ENCODE results near the gene RPL23. TPM values are rescaled to one million over a fixed set of nuclear protein-coding genes. Genes with fewer than 3 reads are reported as not detected.

RPL23 gene
- total and polyA plus RNA-seq, 8 donors: 89.8 to 3,359 (median 1,467) TPM

DNA sequence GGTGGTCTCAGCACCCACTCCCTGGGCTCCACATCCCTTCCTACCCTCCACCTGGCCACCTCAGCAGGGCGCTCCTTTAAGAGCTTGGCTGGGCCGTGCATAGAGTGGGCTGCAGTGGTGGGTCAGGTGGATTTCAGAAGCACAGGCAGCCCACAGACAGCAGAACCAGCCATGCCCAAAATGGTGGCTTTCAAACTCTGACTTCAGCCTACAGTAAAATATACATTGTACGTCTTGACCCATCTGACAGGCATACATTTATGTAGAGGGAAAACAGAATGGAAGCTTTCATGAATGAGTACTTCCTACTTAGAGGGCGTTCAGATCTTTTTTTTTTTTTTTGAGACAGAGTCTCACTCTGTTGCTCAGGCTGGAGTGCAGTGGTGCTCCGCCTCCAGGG, 45.9 kb upstream of the RPL23 start:
- Histone ChIP-seq H3K27me3 (no peaks in the 10 kb centered on the region), H3K4me3 (peak overlapping the region in 2 of 4 donors; percentile 15 to 24), H3K36me3 (peaks cover 18 to 94% (median 76%) of the 10 kb centered on the region in 4 donors), H3K4me1 (peaks cover 55 to 93% (median 75%) of the 10 kb centered on the region in 4 donors), H3K9me3 (no peaks in the 10 kb centered on the region), H3K27ac (peak overlapping the region; percentile 1 to 81 (median 76))
- WGBS, 5 donors: 78 to 93% (median 86%) methylated on average over 5 of the region's 5 CpGs
- DNase-seq: no peak
- intact Hi-C loops (cut with DNase I; ENCODE audit: low total_unique reads): no loop called here
- TF ChIP-seq EP300 (IDR thresholded peaks at IDR 0.05): no peak
- no peak for TF ChIP-seq POLR2A (IDR thresholded peaks at IDR 0.05)
- TF ChIP-seq POLR2AphosphoS5 (IDR thresholded peaks at IDR 0.05): no peak
- TF ChIP-seq, protein P1, sequence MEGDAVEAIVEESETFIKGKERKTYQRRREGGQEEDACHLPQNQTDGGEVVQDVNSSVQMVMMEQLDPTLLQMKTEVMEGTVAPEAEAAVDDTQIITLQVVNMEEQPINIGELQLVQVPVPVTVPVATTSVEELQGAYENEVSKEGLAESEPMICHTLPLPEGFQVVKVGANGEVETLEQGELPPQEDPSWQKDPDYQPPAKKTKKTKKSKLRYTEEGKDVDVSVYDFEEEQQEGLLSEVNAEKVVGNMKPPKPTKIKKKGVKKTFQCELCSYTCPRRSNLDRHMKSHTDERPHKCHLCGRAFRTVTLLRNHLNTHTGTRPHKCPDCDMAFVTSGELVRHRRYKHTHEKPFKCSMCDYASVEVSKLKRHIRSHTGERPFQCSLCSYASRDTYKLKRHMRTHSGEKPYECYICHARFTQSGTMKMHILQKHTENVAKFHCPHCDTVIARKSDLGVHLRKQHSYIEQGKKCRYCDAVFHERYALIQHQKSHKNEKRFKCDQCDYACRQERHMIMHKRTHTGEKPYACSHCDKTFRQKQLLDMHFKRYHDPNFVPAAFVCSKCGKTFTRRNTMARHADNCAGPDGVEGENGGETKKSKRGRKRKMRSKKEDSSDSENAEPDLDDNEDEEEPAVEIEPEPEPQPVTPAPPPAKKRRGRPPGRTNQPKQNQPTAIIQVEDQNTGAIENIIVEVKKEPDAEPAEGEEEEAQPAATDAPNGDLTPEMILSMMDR (IDR thresholded peaks at IDR 0.05): no peak

DNA sequence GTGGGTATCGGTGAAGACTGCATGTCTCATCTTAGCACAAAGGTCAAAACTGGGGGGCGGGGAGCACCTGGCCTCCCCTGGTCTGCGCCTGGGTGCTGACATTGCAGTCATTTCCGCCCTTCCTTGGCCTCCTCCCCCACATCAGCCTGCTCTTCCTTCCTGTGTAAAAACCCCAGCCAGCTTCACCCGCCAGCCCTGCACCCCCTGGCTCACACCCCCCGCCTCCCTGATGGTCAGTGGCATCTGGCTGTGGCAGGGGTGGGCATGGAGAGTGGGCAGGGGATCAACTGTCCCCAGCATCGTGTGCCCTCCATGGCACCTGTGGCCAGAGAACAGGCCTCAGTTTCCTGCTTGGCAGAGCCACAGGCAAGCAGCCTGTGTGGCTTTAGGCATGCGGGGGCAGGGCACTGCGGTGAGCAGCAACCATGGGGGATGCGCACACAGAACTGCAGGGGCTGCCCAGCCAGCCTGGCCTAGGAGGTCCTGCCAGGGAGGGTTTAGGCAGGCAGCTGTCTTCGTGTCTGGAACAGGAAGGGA, 45.4 kb upstream of the RPL23 start:
- TF ChIP-seq POLR2A (IDR thresholded peaks at IDR 0.05) (no peak), POLR2AphosphoS5 (IDR thresholded peaks at IDR 0.05) (no peak), EP300 (IDR thresholded peaks at IDR 0.05) (no peak)
- TF ChIP-seq, protein P1 (IDR thresholded peaks at IDR 0.05): no peak
- Histone ChIP-seq H3K4me1 (peaks cover 60 to 98% (median 80%) of the 10 kb centered on the region in 4 donors), H3K4me3 (peak overlapping the region in 2 of 4 donors; percentile 15 to 24), H3K27ac (peak overlapping the region; percentile 1 to 81 (median 76)), H3K36me3 (peaks cover 18 to 94% (median 77%) of the 10 kb centered on the region in 4 donors), H3K9me3 (no peaks in the 10 kb centered on the region), H3K27me3 (no peaks in the 10 kb centered on the region)
- peak; percentile 50 to 69 for DNase-seq
- WGBS, 5 donors: 44 to 78% (median 71%) methylated on average over 8 to 11 of the region's 11 CpGs
- intact Hi-C loops (cut with DNase I; ENCODE audit: low total_unique reads): no loop called here

DNA sequence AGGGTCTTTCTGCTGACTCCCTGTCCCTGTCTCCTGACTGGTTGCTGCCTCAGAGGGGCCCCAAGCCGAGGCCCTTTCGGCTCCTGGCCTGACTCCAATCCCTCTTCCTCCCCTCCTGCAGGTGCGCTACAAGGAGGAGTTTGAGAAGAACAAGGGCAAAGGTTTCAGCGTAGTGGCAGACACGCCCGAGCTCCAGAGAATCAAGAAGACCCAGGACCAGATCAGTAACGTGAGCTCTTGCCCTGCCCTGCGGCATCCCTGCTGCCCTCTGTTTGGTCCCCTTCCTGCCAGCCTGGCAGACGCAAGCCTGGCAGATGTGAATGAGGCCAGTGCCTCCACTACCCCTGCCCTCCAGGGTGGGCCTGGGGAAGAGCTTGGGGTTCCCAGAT, 44.8 kb upstream of the RPL23 start:
- no peak for DNase-seq
- H3K4me3 ChIP-seq: peak overlapping the region in 2 of 4 donors; percentile 15 to 24
- no peak for TF ChIP-seq EP300 (IDR thresholded peaks at IDR 0.05)
- no peak for TF ChIP-seq POLR2A (IDR thresholded peaks at IDR 0.05)
- TF ChIP-seq, protein P1 (IDR thresholded peaks at IDR 0.05): no peak
- TF ChIP-seq POLR2AphosphoS5 (IDR thresholded peaks at IDR 0.05): no peak
- peak overlapping the region; percentile 1 to 81 (median 76) for H3K27ac ChIP-seq
- H3K4me1 ChIP-seq: peaks cover 66 to 99% (median 83%) of the 10 kb centered on the region in 4 donors
- no peaks in the 10 kb centered on the region for H3K27me3 ChIP-seq
- 48 to 65% (median 58%) methylated on average over 9 of the region's 9 CpGs for WGBS, 5 donors
- intact Hi-C loops (cut with DNase I; ENCODE audit: low total_unique reads): no loop called here
- H3K36me3 ChIP-seq: peaks cover 18 to 94% (median 76%) of the 10 kb centered on the region in 4 donors
- no peaks in the 10 kb centered on the region for H3K9me3 ChIP-seq

DNA sequence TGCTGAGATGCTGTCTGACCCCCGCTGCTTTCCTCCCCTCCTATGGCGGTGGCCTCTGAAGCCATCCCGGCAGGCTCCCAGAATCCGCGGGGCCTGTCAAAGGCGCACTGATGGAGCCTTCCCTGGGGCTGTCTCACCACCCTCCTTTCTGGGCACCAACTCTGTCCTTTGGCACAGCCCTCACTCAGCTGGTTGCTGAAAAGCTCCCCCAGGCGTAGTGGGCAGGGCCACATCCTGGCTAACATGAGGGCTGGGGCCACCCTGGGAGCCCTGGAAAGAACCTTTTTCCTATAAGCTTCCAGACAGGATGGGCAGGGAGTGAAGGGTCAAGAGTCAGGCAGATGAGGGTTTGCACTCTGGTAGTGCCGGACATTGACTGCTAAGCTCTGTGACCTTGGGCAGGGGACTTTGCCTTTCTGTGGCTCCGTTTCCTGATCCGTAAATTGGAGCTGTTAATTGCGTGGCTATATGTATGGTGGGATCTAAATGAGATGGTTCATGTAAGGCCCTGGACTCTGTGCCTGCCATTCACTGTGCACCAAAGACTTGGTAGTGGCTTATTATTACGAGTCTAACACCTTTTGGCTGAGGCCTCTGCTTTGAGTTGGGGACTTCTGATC, 44.3 kb upstream of the RPL23 start:
- WGBS, 5 donors: 65 to 80% (median 70%) methylated on average over 11 to 12 of the region's 12 CpGs
- DNase-seq: no peak
- H3K36me3 ChIP-seq: peaks cover 23 to 94% (median 76%) of the 10 kb centered on the region in 4 donors

More for the DNA sequence above, 44.3 kb upstream of the RPL23 start:
- TF ChIP-seq, protein P1 (IDR thresholded peaks at IDR 0.05): no peak
- TF ChIP-seq POLR2AphosphoS5 (IDR thresholded peaks at IDR 0.05) (no peak), POLR2A (IDR thresholded peaks at IDR 0.05) (no peak), EP300 (IDR thresholded peaks at IDR 0.05) (no peak)
- H3K27me3 ChIP-seq: no peaks in the 10 kb centered on the region
- H3K27ac ChIP-seq: peak overlapping the region; percentile 1 to 81 (median 76)
- intact Hi-C loops (cut with DNase I; ENCODE audit: low total_unique reads): no loop called here
- peaks cover 71 to 99% (median 85%) of the 10 kb centered on the region in 4 donors for H3K4me1 ChIP-seq
- H3K9me3 ChIP-seq: no peaks in the 10 kb centered on the region
- H3K4me3 ChIP-seq: peak overlapping the region in 1 of 4 donors; percentile 3
